HepG2 (cell line): Measurements from ENCODE around the gene SIGMAR1. TPM values are rescaled to one million over a fixed set of nuclear protein-coding genes. Genes with fewer than 3 reads are reported as not detected.
A peak's percentile ranks its signal among the peaks of the same experiment; 100 is the strongest.

Experiments
- DR1 ChIP-seq: sonication (generic); formaldehyde crosslinking; IDR thresholded peaks from 2 replicates; pipeline ENCODE4 v1.8.0; 2021; ENCODE audit warnings: mild to moderate bottlenecking, missing genetic modification reagents, inconsistent platforms
- HCFC1 ChIP-seq: fragments of 150-350 bp; IDR thresholded peaks from 2 replicates; pipeline ENCODE4 v1.6.1; 2014; ENCODE audit warnings: low read depth, low read length
- HOXD1 ChIP-seq: sonication (generic); formaldehyde crosslinking; IDR thresholded peaks from 2 replicates; pipeline ENCODE4 v1.5.0; 2020; ENCODE audit warnings: missing genetic modification reagents
- IRF2 ChIP-seq: IDR thresholded peaks from 2 replicates; pipeline ENCODE4 v1.6.1; 2018; ENCODE audit warnings: missing genetic modification reagents, missing compliant biosample characterization
- MIER3 ChIP-seq: IDR thresholded peaks from 2 replicates; pipeline ENCODE4 v1.6.1; 2016; ENCODE audit warnings: missing compliant biosample characterization, borderline replicate concordance
- REPIN1 ChIP-seq: sonication (generic); formaldehyde crosslinking; IDR thresholded peaks from 2 replicates; pipeline ENCODE4 v1.8.0; 2022; ENCODE audit warnings: missing genetic modification reagents, low read depth, mild to moderate bottlenecking, borderline replicate concordance
- RXRA ChIP-seq: sonication (generic); formaldehyde crosslinking; IDR thresholded peaks from 2 replicates; pipeline ENCODE4 v1.5.1; 2020; ENCODE audit warnings: missing genetic modification reagents
- SP1 ChIP-seq, 2 experiments: fragments of 450-650 bp in 1 of 2; sonication (generic) in 1 of 2; formaldehyde crosslinking in 1 of 2; IDR thresholded peaks; 2 replicates each; pipeline versions ENCODE4 v1.4.0 to v1.6.1; 2016 to 2020; ENCODE audit warnings: missing genetic modification reagents in 1 of 2
- SRSF4 ChIP-seq: fragments of 200-400 bp; formaldehyde crosslinking; IDR thresholded peaks from one replicate; pipeline ENCODE4 v1.6.1; 2018; ENCODE audit warnings: mild to moderate bottlenecking, low read depth, low read length, moderate library complexity; ENCODE audit not compliant: poor library complexity, severe bottlenecking
- TMF1 ChIP-seq: sonication (generic); formaldehyde crosslinking; IDR thresholded peaks from 2 replicates; pipeline ENCODE4 v1.8.1; 2022; ENCODE audit warnings: low read depth, missing genetic modification reagents
- ZBTB38 ChIP-seq: sonication (generic); formaldehyde crosslinking; IDR thresholded peaks from 2 replicates; pipeline ENCODE4 v1.5.1; 2020; ENCODE audit warnings: mild to moderate bottlenecking, missing genetic modification reagents
- ZKSCAN8 ChIP-seq: IDR thresholded peaks from 2 replicates; pipeline ENCODE4 v1.6.1; 2016; ENCODE audit warnings: borderline replicate concordance, missing genetic modification reagents, missing compliant biosample characterization
- ZMYM3 ChIP-seq: sonication (generic); formaldehyde crosslinking; IDR thresholded peaks from 2 replicates; pipeline ENCODE4 v1.5.1; 2020; ENCODE audit warnings: mild to moderate bottlenecking, missing genetic modification reagents
- ZNF160 ChIP-seq: sonication (generic); formaldehyde crosslinking; IDR thresholded peaks from 2 replicates; pipeline ENCODE4 v1.8.0; 2022; ENCODE audit warnings: mild to moderate bottlenecking, inconsistent platforms, missing genetic modification reagents
- ZNF207 ChIP-seq: fragments of 450-650 bp; IDR thresholded peaks from 2 replicates; pipeline ENCODE4 v1.6.1; 2016; ENCODE audit warnings: antibody characterized with exemption, borderline replicate concordance
- ZNF292 ChIP-seq: sonication (generic); formaldehyde crosslinking; IDR thresholded peaks from 2 replicates; pipeline ENCODE4 v1.8.1; 2022; ENCODE audit warnings: mild to moderate bottlenecking, low read depth, missing genetic modification reagents, borderline replicate concordance
- ZNF343 ChIP-seq: sonication (generic); formaldehyde crosslinking; IDR thresholded peaks from 2 replicates; pipeline ENCODE4 v1.4.0; 2020; ENCODE audit warnings: mild to moderate bottlenecking, missing genetic modification reagents
- ZNF383 ChIP-seq: sonication (generic); formaldehyde crosslinking; IDR thresholded peaks from 2 replicates; pipeline ENCODE4 v1.4.0; 2020; ENCODE audit warnings: missing genetic modification reagents, mild to moderate bottlenecking, borderline replicate concordance
- ZNF484 ChIP-seq: sonication (generic); formaldehyde crosslinking; IDR thresholded peaks from 2 replicates; pipeline ENCODE4 v1.5.1; 2020; ENCODE audit warnings: mild to moderate bottlenecking, low read depth, missing genetic modification reagents, borderline replicate concordance
- ZNF557 ChIP-seq: sonication (generic); formaldehyde crosslinking; IDR thresholded peaks from 2 replicates; pipeline ENCODE4 v1.4.0; 2020; ENCODE audit warnings: missing genetic modification reagents
- ZSCAN30 ChIP-seq: sonication (generic); formaldehyde crosslinking; IDR thresholded peaks from 2 replicates; pipeline ENCODE4 v1.5.0; 2020; ENCODE audit warnings: mild to moderate bottlenecking, missing genetic modification reagents
- polyA plus RNA-seq, 8 experiments: library from polyadenylated mRNA; depleted of rRNA in 3 of 8; stranded (reverse) in 7 of 8; unstranded in 1 of 8; fragments of >200 nt; fragmentation: Illumina TruSeq in 4 of 8; extraction: Trizol in 4 of 8; gene quantifications; 2 replicates each; pipeline versions ENCODE4 v1.2.1 to v1.2.3, GENCODE V29; 2011 to 2016; ENCODE audit warnings: low read depth in 4 of 8, missing spikeins in 1 of 8, mixed read lengths in 1 of 8; ENCODE audit not compliant: insufficient read depth in 1 of 8
- total RNA-seq, 5 experiments: library from RNA; depleted of rRNA; stranded (reverse); fragments of >200 nt; fragmentation: Illumina TruSeq; extraction: Trizol; gene quantifications; 2 replicates each; pipeline ENCODE4 v1.2.3, GENCODE V29; 2016; ENCODE audit warnings: low read depth in 1 of 5
- TF ChIP-seq, protein P1 (sequence below): sonication (generic); formaldehyde crosslinking; IDR thresholded peaks from 2 replicates; pipeline ENCODE4 v1.4.0; 2020; ENCODE audit warnings: missing genetic modification reagents
- TF ChIP-seq, protein P2 (sequence below): sonication (generic); formaldehyde crosslinking; IDR thresholded peaks from 2 replicates; pipeline ENCODE4 v1.5.1; 2020; ENCODE audit warnings: mild to moderate bottlenecking, missing genetic modification reagents, moderate library complexity
- TF ChIP-seq, protein P3 (sequence below): sonication (generic); formaldehyde crosslinking; IDR thresholded peaks from 2 replicates; pipeline ENCODE4 v1.5.0; 2020; ENCODE audit warnings: mild to moderate bottlenecking, missing genetic modification reagents

Gene SIGMAR1
- total and polyA plus RNA-seq, 2 of the 13 experiments (the other 11 are each of a cell fraction or from before 2014, with no cell fraction given) = 38.9 to 60.8 TPM

DNA sequence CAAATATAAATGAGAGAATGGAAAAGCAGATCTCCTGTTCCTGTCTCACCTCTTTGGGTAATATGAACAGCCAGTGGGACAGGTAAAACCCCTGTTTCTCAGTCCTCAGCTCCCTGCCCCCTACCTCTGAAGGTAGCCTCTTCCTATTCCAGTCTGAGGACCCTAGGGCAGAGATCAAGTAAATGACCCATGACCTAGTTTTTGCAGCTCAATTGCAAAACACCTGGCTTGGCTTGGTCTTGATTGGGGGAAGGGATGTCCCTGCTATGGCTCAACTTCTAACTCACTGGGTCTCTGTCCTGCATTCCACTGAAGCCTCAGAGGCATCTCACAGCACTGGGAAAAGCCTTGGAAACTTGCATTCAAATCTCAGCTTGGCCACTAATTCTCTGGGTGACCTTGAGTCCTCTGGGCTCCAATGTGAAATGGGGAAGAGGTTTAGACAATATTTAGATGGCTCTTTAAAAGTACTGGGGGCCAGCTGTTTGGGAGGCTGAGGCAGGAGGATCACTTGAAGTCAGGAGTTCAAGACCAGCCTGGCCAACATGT is 7.3 kb upstream of the SIGMAR1 start (continued):
- TF ChIP-seq, protein P1, sequence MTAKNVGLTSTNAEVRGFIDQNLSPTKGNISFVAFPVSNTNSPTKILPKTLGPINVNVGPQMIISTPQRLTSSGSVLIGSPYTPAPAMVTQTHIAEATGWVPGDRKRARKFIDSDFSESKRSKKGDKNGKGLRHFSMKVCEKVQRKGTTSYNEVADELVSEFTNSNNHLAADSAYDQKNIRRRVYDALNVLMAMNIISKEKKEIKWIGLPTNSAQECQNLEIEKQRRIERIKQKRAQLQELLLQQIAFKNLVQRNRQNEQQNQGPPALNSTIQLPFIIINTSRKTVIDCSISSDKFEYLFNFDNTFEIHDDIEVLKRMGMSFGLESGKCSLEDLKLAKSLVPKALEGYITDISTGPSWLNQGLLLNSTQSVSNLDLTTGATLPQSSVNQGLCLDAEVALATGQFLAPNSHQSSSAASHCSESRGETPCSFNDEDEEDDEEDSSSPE (CRISPR knock-in tag) = no peak
- TF ChIP-seq ZNF292 (CRISPR knock-in tag) = no peak
- TF ChIP-seq ZSCAN30 (CRISPR knock-in tag) = no peak
- no peak for TF ChIP-seq ZNF160 (CRISPR knock-in tag)
- TF ChIP-seq ZKSCAN8 (CRISPR knock-in tag) = no peak
- TF ChIP-seq RXRA (CRISPR knock-in tag) = peak; percentile 96
- no peak for TF ChIP-seq HCFC1
- TF ChIP-seq HOXD1 = no peak
- TF ChIP-seq ZNF207 = no peak
- no peak for TF ChIP-seq TMF1 (CRISPR knock-in tag)
- TF ChIP-seq ZNF557 (CRISPR knock-in tag) = no peak
- TF ChIP-seq IRF2 = peak; percentile 48; the same call in 1 of the 2 replicates
- TF ChIP-seq, protein P2, sequence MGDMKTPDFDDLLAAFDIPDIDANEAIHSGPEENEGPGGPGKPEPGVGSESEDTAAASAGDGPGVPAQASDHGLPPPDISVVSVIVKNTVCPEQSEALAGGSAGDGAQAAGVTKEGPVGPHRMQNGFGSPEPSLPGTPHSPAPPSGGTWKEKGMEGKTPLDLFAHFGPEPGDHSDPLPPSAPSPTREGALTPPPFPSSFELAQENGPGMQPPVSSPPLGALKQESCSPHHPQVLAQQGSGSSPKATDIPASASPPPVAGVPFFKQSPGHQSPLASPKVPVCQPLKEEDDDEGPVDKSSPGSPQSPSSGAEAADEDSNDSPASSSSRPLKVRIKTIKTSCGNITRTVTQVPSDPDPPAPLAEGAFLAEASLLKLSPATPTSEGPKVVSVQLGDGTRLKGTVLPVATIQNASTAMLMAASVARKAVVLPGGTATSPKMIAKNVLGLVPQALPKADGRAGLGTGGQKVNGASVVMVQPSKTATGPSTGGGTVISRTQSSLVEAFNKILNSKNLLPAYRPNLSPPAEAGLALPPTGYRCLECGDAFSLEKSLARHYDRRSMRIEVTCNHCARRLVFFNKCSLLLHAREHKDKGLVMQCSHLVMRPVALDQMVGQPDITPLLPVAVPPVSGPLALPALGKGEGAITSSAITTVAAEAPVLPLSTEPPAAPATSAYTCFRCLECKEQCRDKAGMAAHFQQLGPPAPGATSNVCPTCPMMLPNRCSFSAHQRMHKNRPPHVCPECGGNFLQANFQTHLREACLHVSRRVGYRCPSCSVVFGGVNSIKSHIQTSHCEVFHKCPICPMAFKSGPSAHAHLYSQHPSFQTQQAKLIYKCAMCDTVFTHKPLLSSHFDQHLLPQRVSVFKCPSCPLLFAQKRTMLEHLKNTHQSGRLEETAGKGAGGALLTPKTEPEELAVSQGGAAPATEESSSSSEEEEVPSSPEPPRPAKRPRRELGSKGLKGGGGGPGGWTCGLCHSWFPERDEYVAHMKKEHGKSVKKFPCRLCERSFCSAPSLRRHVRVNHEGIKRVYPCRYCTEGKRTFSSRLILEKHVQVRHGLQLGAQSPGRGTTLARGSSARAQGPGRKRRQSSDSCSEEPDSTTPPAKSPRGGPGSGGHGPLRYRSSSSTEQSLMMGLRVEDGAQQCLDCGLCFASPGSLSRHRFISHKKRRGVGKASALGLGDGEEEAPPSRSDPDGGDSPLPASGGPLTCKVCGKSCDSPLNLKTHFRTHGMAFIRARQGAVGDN (CRISPR knock-in tag) = no peak
- no peak for TF ChIP-seq SP1 (IDR thresholded peaks at IDR 0.05)
- no peak for TF ChIP-seq SP1 (CRISPR knock-in tag; IDR thresholded peaks at IDR 0.05)
- TF ChIP-seq ZNF383 = no peak
- TF ChIP-seq ZBTB38 = no peak
- no peak for TF ChIP-seq ZNF343 (CRISPR knock-in tag)
- TF ChIP-seq ZMYM3 = peak; percentile 65
- no peak for TF ChIP-seq REPIN1 (CRISPR knock-in tag)
- TF ChIP-seq, protein P3, sequence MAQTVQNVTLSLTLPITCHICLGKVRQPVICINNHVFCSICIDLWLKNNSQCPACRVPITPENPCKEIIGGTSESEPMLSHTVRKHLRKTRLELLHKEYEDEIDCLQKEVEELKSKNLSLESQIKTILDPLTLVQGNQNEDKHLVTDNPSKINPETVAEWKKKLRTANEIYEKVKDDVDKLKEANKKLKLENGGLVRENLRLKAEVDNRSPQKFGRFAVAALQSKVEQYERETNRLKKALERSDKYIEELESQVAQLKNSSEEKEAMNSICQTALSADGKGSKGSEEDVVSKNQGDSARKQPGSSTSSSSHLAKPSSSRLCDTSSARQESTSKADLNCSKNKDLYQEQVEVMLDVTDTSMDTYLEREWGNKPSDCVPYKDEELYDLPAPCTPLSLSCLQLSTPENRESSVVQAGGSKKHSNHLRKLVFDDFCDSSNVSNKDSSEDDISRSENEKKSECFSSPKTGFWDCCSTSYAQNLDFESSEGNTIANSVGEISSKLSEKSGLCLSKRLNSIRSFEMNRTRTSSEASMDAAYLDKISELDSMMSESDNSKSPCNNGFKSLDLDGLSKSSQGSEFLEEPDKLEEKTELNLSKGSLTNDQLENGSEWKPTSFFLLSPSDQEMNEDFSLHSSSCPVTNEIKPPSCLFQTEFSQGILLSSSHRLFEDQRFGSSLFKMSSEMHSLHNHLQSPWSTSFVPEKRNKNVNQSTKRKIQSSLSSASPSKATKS = no peak
- TF ChIP-seq SRSF4 = no peak
- peak; percentile 80; the same call in 1 of the 2 replicates for TF ChIP-seq MIER3 (CRISPR knock-in tag)
- no peak for TF ChIP-seq DR1 (CRISPR knock-in tag)
- TF ChIP-seq ZNF484 (CRISPR knock-in tag) = no peak
